Smooth muscle cell of the brain vasculature (primary cell): ENCODE results near the gene ALPP.
"Not testable (repeated sequence)": the region's sequence is repeated elsewhere in the genome, so short reads cannot be mapped to it uniquely, and the experiment has no call there.

Source experiments
- DNase-seq: peaks from one replicate; pipeline ENCODE4 v3.0.0-alpha.2; 2012; ENCODE audit warnings: low read depth, low spot score

Gene ALPP

DNA sequence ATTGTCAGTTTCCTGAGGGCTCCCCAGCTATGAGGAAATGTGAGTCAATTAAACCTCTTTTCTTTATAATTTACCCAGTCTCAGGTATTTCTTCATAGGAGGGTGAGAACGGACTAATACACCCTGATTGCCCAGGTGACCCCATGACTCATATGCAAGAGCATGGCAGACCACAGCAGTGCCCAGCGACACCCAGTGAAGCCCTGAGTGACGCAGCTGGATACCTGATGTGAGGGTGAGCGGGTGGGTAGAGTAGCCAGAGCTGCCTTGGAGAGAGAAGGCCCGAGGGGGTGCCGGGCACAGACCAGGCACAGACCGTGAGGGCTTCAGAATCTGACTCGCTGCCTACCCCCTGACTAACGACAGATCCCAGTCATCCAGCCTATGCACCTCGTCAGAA lies 43.5 kb downstream of the ALPP start:
- no peak for DNase-seq

DNA sequence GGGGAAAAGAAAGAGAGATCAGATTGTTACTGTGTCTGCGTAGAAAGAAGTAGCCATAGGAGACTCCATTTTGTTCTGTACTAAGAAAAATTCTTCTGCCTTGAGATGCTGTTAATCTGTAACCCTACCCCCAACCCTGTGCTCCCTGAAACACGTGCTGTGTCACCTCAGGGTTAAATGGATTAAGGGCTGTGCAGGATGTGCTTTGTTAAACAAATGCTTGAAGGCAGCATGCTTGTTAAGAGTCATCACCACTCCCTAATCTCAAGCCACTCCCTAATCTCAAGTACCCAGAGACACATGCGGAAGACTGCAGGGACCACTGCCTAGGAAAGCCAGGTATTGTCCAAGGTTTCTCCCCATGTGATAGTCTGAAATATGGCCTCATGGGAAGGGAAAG lies 44.4 kb downstream of the ALPP start:
- DNase-seq = not testable (repeated sequence)

DNA sequence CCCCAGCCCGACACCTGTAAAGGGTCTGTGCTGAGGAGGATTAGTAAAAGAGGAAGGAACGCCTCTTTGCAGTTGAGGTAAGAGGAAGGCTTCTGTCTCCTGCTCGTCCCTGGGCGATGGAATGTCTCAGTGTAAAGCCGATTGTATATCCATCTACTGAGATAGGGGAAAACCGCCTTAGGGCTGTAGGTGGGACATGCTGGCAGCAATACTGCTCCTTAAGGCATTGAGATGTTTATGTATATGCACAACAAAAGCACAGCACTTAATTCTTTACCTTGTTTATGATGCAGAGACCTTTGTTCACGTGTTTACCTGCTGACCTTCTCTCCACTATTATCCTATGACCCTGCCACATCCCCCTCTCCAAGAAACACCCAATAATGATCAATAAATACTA lies 44.9 kb downstream of the ALPP start:
- not testable (repeated sequence) for DNase-seq

DNA sequence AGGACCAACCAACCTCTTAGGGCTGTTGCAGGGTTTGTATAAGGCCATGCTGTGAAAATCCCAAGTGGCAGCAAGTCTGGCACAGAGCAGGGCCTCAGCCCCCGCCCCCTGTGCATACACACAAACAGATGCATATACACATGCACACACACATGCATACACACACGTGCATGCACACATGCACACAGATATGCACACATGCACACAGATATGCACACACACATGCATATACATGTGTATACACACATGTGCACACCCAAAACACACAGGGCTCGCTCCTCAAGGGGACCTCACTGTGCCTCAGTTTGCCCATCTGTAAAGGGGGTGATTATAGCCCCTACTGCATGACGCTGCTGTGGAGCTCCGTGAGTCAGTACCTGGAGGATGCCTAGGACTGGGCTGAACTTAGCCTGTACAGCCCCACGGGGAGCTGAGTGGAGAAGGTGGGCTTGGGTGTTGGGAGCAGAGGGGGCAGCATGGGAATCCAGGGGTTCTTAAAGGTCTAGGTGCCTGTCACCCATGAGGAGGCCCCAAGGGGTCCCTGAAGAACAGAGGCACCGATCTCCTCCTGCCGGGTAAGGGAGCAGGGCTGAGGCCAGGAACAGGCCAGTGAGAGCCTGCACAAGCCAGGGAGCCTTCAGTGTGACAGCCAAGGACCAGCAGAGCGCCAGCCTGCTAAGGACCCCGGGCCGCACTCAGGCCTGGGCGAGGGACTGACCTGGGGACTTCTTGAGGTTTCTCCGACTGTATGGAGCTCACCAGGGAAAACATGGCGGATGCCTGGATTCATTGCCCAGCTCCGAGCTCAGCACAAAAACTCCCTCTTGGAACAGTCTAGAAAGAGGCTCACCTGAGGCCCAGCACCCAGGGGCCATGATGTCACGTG lies 53.4 kb downstream of the ALPP start:
- DNase-seq = no peak
